Neuron (in vitro differentiated cells): Measurements from ENCODE around the gene FNDC5.

Experiments
- H2AFZ ChIP-seq: one replicate; pipeline ENCODE4 v1.6.1; 2013; ENCODE audit warnings: low read depth, mild to moderate bottlenecking, inconsistent platforms, low read length, moderate library complexity
- H3K27me3 ChIP-seq: one replicate; pipeline ENCODE4 v1.6.1; 2013; ENCODE audit warnings: low read length; ENCODE audit not compliant: insufficient read depth
- H3K36me3 ChIP-seq: one replicate; pipeline ENCODE4 v1.6.1; 2013; ENCODE audit warnings: low read length; ENCODE audit not compliant: insufficient read depth
- H3K4me1 ChIP-seq: one replicate; pipeline ENCODE4 v1.6.1; 2013; ENCODE audit warnings: low read length; ENCODE audit not compliant: insufficient read depth
- H3K4me3 ChIP-seq: 2 replicates; pipeline ENCODE4 v1.5.1; 2013; ENCODE audit warnings: mild to moderate bottlenecking, low read length, moderate library complexity
- H3K9me3 ChIP-seq: one replicate; pipeline ENCODE4 v1.6.1; 2013; ENCODE audit warnings: low read length

The FNDC5 gene

DNA sequence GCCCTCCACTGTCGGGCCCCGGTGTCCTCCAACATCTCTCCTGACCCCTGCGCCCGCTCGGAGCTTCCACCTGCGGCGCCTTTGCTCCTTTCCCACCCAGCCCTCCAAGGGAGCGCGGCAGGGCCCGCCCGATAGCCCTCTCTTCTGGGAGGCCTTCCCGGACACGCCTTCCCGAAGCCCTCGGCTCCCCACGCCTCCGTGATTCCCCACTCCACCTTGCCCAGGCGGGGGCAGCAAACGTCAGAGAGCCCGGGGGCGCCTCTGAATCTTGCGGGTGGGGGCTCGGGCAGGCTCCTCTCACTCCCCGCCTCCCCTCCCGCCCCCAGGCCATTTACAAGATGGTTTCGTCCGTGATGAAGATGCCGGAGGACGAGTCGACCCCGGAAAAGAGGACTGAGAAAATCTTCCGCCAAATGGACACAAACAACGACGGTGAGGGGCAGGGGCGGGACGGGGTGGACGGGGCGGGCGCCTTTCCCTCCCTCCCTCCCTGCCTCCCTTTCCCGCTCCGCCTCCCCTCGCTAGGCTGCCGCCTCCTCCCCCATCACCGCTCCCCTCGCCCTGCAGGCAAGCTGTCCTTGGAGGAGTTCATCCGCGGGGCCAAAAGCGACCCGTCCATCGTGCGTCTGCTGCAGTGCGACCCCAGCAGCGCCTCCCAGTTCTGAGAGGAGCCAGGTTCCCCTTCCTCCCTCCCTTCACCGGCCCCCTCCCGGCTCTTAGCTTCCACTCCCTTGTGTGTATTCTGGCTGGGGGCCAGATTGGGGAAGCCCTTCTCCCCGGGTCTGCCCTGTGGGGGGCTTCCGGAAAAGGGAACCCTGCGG lies 22.7 kb upstream of the FNDC5 start:
- peak overlapping the region; percentile 97 for H2AFZ ChIP-seq
- no peaks in the 10 kb centered on the region for H3K9me3 ChIP-seq
- peaks cover 14% of the 10 kb centered on the region for H3K27me3 ChIP-seq
- H3K4me3 ChIP-seq, result peak overlapping the region; percentile 46
- H3K4me1 ChIP-seq, result peaks cover 11% of the 10 kb centered on the region
- H3K36me3 ChIP-seq, result no peaks in the 10 kb centered on the region

DNA sequence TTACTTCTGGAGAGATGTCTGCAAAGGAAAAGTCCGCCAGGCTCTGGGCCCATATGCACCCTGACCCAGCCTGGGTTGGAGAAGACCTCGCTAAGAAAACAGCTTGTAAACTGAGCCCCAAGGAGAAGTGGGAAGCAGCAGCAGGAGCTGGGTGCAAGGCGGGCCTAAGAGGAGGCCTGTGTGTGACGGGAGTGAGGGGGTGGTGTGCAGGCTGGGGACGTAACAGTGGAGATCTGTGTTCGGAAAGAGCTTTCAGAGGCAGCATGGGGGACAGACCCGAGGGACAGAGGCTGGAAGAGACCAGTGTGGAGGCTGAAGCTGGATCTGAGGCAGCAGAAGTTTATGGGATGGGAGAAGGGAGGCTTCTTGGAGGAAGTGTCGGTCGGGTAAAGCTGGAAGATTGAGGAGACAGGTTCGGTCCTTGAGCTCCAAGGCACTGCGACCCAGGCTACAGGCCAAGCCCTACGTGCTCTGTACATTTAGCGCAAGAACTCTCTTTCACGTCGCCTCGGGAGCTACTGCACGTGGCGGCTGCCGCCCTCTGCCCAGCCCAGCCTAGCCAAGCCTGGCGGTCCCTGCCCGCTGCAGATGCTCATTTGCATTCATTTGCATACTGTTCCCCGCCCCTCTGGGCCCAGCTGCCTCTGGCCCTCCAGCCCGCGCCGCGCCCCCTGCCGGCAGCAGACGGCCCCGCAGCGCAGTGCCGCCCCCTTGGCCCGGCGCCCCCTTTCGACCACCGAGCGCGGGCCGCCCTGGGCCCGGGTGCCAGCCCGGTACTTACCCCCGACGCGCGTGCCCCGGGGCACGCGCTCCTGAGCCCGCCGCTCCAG lies 21.9 kb upstream of the FNDC5 start:
- Histone ChIP-seq H3K36me3 (no peaks in the 10 kb centered on the region), H3K9me3 (no peaks in the 10 kb centered on the region), H3K4me3 (peak overlapping the region; percentile 46), H3K4me1 (peaks cover 11% of the 10 kb centered on the region), H3K27me3 (peaks cover 11% of the 10 kb centered on the region), H2AFZ (peak overlapping the region; percentile 97)

DNA sequence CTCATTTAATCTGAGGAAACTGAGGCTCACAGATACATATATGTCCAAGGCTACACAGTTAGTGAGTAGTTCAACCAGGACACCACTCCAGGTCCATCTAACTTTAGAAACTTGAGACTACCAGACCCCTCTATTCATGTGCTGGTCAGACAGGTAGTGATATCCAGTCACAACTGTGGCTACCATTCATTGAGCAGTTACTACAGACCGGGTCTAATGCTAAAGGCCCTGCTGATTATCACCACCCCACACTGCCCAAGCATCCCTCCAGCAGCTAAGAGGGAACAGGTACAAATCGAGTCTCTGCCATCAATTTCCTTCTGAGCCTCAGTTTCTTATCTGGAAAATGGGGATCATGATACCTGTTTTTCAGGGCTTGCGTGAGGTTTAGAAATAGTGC lies 20.9 kb upstream of the FNDC5 start:
- peaks cover 16% of the 10 kb centered on the region for H3K27me3 ChIP-seq
- no peaks in the 10 kb centered on the region for H3K36me3 ChIP-seq
- H3K9me3 ChIP-seq, result no peaks in the 10 kb centered on the region
- H3K4me1 ChIP-seq, result peaks cover 11% of the 10 kb centered on the region
- no peak overlapping the region for H2AFZ ChIP-seq
- H3K4me3 ChIP-seq, result no peak overlapping the region

DNA sequence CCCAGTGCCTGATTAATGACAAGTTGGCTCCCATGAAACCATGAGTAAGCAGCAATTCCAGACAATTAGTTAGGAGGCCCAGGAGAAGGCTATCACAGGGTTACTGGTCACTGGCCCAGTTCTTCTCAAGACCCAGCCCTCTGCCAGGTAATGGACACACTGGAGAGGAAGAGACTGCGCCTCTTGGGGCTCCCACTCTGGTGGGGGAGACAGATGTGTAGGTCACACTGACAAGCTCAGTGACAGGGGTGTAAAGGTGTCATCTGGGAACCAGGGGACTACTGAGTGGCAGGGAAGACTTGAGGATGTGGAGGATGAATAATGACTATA lies 20.5 kb upstream of the FNDC5 start:
- no peak overlapping the region for H2AFZ ChIP-seq
- peaks cover 14% of the 10 kb centered on the region for H3K27me3 ChIP-seq

DNA sequence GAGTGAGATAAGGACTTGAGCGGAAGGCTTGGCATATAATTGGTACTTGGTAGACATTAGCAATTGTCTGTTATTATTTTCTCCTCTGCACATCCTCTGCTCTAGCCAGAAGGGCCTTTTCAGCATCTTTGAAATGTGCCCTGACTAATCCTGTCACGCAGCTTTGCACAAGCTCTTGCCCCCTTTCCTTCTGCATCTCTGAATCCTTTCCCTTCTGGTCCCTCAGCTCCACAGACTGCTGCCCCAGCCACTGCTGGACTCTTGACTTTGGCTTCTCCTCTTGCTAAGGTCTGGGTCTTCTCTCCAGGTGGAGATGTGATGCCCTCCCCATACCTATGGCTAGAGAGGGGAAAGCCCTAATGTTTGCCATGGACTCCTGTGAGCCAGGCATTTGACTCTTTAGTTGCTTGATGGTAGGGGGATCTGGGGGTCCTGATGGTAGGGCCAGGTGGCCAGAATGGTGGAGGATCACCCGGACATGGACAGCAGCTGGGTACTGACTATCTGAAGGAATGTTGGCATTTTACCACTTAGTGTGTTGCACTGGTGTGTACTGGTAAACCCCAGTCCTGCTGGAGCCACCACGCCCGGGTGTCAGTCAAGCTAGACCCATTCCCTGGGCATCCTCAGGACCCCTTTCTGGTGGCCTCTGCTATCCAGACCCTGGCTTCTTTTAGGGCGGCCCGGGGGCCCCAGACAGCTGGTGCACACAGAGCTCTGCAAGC lies 20.0 kb upstream of the FNDC5 start:
- Histone ChIP-seq H2AFZ (no peak overlapping the region), H3K4me1 (peaks cover 11% of the 10 kb centered on the region), H3K9me3 (no peaks in the 10 kb centered on the region), H3K4me3 (no peak overlapping the region), H3K27me3 (peaks cover 18% of the 10 kb centered on the region), H3K36me3 (no peaks in the 10 kb centered on the region)

More for the DNA sequence above, 20.5 kb upstream of the FNDC5 start:
- Histone ChIP-seq H3K4me1 (peaks cover 11% of the 10 kb centered on the region), H3K36me3 (no peaks in the 10 kb centered on the region), H3K4me3 (no peak overlapping the region), H3K9me3 (no peaks in the 10 kb centered on the region)

DNA sequence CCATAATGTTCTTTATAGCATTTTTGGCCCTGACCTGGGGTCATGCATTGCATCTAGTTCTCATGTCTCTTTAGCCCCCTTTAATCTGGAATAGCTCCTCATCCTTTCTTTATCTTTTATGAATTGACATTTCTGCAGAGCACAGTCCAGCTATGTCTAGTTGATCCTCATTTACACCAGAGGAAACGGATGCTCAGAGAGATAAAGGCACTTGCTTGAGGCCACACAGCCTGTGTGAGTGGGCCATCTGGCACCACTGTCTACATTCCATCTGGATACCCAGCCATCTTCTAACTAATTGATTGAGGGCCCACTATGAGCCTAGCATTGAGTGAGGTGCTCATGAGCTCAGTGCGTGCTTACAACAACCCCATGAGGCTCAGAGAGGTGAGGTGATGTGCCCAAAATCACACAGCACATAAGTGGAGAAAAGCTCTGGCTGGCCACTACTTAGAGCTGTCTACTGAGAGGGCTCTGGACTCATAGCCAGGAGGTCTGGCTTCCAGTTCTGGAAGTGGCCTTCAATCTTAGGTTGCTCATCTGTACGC lies 19.1 kb upstream of the FNDC5 start:
- H3K27me3 ChIP-seq, result peaks cover 26% of the 10 kb centered on the region
- no peaks in the 10 kb centered on the region for H3K9me3 ChIP-seq
- no peaks in the 10 kb centered on the region for H3K36me3 ChIP-seq
- H2AFZ ChIP-seq, result no peak overlapping the region
- no peak overlapping the region for H3K4me3 ChIP-seq
- peaks cover 11% of the 10 kb centered on the region for H3K4me1 ChIP-seq

DNA sequence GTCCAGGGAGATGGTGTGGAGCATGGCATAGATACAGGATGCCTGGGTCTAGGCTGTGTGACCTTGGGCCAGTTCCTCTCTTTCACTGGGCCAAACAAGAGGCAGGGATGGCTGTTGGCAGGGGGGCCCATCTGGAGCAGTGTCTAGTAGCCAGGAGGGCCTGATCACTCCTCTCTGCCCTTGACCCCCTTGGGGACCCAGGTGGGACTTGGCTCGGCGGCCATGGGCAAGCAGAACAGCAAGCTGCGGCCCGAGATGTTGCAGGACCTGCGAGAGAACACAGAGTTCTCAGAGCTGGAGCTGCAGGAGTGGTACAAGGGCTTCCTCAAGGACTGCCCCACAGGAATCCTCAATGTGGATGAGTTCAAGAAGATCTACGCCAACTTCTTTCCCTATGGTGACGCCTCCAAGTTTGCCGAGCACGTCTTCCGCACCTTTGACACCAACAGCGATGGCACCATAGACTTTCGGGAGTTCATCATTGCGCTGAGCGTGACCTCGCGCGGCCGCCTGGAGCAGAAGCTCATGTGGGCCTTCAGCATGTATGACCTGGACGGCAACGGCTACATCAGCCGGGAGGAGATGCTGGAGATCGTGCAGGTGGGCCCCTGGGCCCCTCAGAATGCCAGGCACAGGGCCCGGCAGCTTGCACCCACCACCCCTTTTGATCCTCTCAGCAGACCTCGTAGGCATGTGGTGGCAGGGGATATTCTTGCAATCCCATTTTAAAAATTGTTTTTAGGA lies 18.1 kb upstream of the FNDC5 start:
- H3K4me1 ChIP-seq, result peaks cover 2% of the 10 kb centered on the region
- peaks cover 35% of the 10 kb centered on the region for H3K27me3 ChIP-seq
- no peaks in the 10 kb centered on the region for H3K9me3 ChIP-seq
- no peak overlapping the region for H2AFZ ChIP-seq
- no peaks in the 10 kb centered on the region for H3K36me3 ChIP-seq
- no peak overlapping the region for H3K4me3 ChIP-seq

DNA sequence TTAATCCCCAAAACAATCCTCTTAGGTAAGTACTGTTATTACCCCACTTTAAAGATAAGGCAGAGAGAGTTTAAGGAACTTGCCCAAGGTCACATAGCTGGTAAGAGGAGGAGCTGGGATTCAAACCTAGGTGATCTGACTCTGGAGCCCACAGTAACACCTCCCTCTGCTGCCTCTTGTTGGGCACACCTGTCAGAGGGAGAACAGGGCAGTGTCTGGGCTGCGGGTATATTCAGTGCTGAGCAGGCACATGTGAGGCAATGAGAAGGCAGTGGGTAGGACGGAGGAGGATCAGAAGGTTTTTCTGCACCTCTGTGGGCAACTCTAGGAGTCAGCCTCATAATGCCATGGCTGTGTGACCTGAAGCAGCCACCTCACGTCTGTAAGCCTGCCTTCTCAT lies 17.4 kb upstream of the FNDC5 start:
- Histone ChIP-seq H2AFZ (no peak overlapping the region), H3K27me3 (peaks cover 35% of the 10 kb centered on the region), H3K4me1 (no peaks in the 10 kb centered on the region), H3K4me3 (no peak overlapping the region), H3K36me3 (no peaks in the 10 kb centered on the region), H3K9me3 (no peaks in the 10 kb centered on the region)

DNA sequence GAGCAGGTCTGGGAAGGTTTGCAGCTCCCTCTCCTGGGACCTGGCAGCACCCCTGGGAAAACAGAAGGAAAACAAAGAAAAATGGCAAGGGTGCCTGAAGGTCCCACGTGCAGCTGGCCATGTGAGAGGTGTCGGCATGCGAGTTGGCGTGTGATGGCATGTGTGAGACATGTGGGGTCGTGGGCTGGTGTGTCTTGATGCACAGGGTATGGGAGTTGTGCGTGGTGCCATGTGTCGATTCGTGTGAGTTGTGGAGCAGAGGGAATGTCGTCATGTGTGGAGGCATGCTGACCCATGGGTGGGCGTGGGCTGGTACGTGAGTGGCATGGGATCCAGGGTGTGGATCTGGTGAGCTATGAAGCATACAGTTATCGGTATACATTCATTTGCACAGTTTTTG lies 16.9 kb upstream of the FNDC5 start:
- no peaks in the 10 kb centered on the region for H3K36me3 ChIP-seq
- H3K27me3 ChIP-seq, result peaks cover 35% of the 10 kb centered on the region
- no peak overlapping the region for H2AFZ ChIP-seq
- H3K4me3 ChIP-seq, result no peak overlapping the region
- H3K9me3 ChIP-seq, result no peaks in the 10 kb centered on the region
- no peaks in the 10 kb centered on the region for H3K4me1 ChIP-seq

DNA sequence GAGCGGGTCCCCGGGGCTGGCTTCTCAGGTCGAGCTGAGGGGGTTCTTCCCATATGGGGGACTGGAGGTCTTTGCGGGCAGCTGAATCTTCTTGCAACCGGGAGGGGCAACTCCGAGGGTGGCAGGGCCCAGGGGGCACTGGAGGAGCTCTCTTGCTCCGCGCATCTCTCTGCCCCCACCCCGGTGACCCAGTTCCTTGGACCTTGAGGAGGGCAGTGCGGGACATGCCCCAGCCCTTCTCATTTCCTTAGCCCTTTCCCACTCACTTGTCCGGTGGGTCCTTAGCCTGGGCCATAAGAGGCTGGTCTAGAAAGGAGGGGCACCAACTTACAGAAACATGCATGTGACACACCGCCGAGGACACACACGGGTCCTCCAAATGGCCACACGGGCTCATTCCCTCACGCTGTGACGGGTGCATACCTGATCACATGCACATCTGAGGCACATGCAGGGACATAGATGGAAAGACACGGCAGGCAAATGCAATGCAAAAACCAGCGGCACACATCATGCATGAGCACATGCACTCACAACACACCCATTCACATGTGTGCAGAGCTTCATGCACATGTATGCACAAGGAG lies 16.2 kb upstream of the FNDC5 start:
- Histone ChIP-seq H3K4me1 (peaks cover 2% of the 10 kb centered on the region), H2AFZ (no peak overlapping the region), H3K36me3 (no peaks in the 10 kb centered on the region), H3K9me3 (no peaks in the 10 kb centered on the region), H3K27me3 (peaks cover 35% of the 10 kb centered on the region), H3K4me3 (no peak overlapping the region)

DNA sequence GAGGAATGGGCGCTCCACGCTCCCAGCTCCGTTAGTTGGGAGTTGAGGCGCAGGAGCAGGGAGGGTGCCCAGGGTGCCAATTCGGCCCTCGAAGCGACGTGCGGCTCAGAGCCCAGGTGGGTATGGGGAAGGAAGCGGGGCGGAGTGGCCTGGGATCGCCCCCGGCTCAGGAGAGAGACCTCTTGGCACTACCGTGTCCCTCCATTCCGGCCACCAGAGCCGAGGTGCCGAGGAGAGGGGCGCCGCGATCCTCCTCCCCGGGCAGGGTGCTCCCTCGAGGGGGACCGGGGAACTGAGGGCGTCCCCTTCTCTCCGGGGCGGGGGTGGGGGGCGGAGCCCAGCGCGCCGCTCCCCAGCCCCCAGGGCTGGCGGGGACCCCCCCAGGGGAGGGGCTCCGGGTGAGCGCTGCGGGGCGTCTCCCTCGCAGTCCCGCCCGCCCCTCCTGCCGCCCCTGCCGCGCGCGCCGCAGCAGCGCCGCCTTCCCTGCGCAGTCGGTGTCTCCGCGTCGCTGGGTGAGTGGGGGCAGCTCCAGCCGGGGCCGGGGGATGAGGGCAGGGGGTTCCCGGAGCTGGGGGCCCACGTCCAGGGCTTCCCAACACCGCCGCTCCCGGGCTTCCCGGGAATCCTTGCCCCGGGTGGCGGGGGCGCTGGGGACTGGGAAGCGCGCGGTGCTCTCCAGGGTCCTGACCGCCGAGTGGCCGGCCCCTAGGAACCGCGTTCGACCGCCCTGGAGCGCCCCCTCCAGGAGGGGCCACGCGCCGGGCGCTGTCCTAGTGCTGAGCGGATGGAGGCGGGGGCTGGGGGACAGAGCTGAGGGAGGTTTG lies 15.5 kb upstream of the FNDC5 start, which contains the start of gene HPCA:
HPCA (plus strand) TSS at position 488 of the 824 bp plus-strand sequence. CDS start 2,408 bp downstream, outside the sequence.
- Histone ChIP-seq H3K4me1 (peaks cover 3% of the 10 kb centered on the region), H3K4me3 (no peak within 1 kb of the TSS), H3K36me3 (no peaks in the 10 kb centered on the region), H2AFZ (no peak within 1 kb of the TSS), H3K9me3 (no peaks in the 10 kb centered on the region), H3K27me3 (peaks cover 35% of the 10 kb centered on the region)
